HG03060 (cell line): Measurements from ENCODE around the gene ZBTB17.
"Not testable (repeated sequence)": the region's sequence is repeated elsewhere in the genome, so short reads cannot be mapped to it uniquely, and the experiment has no call there.

Experiments
- ATAC-seq: cut with Tn5 transposase; IDR thresholded peaks from one replicate; pipeline ENCODE4 v1.9.1; 2021; ENCODE audit warnings: low read depth, moderate number of reproducible peaks; ENCODE audit not compliant: unreplicated experiment

Gene ZBTB17

DNA sequence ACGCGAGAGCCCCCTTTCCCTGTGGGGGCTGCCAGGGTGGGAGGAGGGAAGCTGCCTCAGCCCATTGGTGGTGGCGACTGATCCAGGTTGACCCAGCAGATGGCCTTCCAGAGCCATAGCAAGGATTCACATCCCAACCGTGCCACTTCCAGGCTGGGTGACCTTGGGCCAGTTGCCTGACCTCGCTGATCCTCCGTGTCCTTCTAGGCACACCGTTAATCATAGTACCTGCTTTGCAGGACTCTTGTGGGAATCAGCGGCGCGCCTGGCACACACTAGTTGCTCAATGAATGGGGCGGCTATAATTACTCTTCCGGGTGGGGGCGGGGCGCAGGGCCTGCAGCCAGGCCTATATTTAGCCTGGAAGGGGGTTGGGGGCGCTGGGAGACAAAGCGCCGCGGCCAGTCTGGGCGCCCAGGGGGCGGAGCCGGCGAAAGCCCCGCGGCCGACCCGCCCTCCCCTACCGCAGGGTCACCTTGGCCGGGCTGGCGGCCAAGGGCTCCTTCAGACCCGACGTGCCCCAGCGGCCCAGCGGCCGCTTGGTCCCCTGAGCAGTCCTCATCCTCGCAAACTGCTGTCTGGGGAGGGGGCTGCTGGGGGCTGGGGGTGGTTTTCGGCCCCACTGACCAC, 36.8 kb upstream of the ZBTB17 start:
- no peak for ATAC-seq

- no peak for ATAC-seq
Observed at GRCh38 chr1:16011936-16012589, 36.2 kb upstream of the ZBTB17 start.

DNA sequence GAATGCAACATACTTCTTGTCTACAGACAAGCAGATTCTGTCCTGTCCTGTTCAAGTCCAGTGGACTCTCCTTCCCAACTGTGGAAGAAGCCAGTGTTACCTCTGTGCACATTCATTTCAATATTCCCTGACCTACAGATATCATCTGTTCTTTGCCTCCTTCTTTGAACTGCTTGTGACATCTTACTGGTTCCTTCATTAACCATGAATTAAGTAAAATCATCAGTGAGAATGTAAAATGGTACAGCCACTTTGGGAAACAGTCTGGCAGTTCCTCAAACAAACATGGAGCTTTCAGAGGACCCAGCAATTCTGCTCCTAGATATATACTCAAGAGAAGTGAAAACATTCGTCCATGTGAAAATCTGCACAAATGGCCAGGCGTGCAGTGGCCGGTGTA, 34.9 kb upstream of the ZBTB17 start:
- no peak for ATAC-seq

GRCh38 chr1:16009678-16010077, 33.8 kb upstream of the ZBTB17 start:
- ATAC-seq: no peak

DNA sequence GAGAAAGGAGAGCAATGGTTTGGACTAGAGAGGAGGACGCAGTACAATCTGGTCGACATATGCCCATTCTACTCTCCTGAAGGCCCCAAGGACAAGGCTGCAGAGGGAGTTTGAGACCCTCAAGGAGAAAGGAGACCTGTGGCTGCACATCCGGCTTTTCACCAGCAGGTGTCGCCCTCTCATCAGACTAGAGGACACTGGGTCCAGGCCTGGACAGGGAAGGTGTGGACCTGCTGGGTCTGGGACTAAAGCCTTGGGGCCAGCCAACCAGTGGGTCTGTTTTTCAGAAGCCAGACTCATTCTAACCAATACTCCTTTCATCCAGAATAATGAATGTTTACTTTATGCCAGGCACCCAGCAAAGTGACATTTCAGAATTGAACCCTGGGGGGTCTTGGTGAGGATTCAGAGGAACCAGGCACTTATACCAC, 33.1 kb upstream of the ZBTB17 start:
- ATAC-seq: no peak

GRCh38 chr1:16007671-16008341, 31.9 kb upstream of the ZBTB17 start:
- ATAC-seq: no peak

GRCh38 chr1:16006552-16007485, 30.9 kb upstream of the ZBTB17 start:
- no peak for ATAC-seq

DNA sequence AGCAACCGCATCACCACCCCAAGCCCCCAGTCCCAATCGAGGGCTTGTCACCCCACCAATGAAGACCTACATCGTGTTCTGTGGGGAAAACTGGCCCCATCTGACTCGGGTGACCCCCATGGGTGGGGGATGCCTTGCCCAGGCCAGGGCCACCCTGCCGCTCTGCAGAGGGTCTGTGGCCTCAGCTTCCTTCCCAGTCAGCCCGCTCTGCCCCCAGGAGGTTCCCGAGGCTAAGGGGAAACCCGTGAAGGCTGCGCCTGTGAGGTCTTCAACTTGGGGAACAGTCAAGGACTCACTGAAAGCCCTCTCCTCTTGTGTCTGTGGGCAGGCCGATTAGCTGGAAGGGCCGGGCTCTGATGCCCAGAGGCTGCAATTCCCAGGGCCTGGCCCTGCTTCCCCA, 30.1 kb upstream of the ZBTB17 start:
- no peak for ATAC-seq

DNA sequence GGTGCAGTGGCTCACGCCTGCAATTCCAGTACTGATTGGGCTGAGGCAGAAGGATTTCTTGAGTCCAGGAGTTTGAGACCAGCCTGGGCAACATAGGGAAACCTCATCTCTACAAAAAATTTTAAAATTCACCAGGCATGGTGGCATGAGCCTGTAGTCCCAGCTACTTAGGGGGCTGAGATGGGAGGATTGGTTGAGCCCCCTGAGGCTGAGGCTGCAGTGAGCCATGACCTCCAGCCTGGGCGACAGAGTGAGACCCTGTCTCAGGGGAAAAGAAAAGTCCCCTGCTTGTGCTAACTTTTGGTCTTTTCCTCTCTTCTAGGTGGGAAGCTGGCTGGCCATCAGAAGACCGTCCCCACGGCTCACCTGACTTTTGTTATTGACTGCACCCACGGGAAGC, 29.7 kb upstream of the ZBTB17 start:
- no peak for ATAC-seq

- ATAC-seq: not testable (repeated sequence)
Observed at GRCh38 chr1:16001274-16001673, 25.4 kb upstream of the ZBTB17 start.

- ATAC-seq: no peak
Observed at GRCh38 chr1:15998929-15999328, 23.0 kb upstream of the ZBTB17 start.

DNA sequence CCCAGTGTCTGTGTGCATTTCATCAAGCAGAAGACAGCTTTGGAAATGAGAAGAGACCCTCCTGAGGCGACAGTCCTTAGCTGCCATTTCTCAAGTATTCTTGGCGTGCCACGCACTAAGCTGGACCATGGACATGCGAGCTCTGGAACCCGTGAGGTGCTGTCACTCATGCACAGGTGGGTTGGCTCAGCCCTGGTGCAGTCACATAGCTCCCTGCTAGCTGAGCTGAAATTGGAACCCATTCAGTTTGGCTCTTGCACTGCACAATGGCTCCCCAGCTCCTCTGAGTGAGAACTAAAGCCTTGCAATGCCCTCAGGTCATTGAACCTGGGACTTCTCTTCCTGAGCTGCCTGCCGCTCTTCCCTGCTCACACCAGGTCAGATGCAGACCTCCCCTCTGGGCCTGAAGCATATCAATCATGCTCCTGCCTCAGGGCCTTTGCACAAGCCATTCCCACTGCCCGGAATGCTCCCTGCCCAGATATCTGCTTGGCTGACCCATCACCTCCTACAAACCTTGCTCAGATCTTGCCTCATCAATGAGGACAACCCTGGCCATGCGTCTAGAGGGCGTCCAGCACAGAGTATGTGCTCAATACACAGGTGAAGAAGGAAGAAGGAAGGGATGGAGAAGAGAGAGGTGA, 21.9 kb upstream of the ZBTB17 start:
- ATAC-seq: no peak

DNA sequence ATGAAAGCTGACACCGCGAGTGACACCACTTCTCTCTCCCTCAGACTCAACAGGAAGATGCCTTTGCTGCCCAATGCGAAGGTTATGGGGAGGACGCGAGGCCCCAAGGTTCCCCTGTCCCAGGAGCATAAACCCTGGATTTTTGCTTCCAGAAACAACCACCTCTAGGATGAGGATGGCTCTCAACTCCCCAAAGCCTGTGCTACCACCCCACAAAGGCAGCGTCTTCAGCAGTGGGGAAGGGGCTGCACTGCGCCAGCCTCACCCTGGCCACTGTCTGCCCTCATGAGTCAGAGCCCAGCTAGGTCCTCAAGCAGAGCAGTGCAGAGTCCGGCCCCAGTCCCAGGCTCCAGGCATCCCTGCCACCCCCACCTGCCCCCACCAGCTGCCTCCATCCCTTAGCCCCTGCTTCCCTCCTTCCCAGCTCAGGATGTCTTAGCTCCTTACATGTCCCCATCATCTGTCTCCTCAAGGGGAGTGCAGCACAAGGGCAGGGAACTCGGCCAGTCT, 21.2 kb upstream of the ZBTB17 start:
- ATAC-seq: no peak

DNA sequence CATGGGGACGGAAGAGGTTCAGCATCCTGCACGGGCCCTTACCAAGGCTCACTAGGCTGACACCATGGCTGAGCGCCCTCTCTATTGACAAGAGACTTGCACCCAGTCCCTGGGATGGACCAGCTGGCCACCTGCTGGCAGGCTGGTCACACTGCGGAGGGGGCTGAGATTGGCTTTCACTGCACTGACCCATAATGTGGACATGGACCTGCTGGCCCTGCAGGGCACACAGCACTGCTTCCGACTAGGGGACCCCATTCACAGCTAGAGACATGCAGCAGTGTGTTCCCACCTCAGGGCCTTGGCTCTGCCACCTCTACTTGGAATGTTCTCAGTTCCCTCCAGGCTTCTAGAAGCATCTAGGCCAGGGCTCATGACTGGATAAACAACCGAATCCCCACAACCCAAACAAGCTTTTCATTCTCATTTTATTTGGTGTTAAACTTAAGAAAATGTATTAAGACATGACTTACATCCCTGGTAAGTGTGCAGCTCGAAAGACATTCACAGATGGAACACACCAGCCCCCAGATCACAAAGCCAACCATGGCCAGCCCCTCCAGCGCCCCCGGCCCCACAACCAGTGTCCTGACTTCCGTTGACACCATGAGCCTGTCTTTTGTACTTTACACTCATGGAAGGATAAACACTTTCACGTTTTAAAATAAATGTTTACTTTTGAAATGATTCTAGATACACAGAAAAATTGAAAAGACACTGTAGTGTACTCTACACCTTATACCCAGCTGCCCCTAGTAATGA, 18.9 kb upstream of the ZBTB17 start:
- no peak for ATAC-seq

- no peak for ATAC-seq
Observed at GRCh38 chr1:15994081-15994480, 18.2 kb upstream of the ZBTB17 start.

GRCh38 chr1:15993666-15994065, 17.8 kb upstream of the ZBTB17 start:
- no peak for ATAC-seq

DNA sequence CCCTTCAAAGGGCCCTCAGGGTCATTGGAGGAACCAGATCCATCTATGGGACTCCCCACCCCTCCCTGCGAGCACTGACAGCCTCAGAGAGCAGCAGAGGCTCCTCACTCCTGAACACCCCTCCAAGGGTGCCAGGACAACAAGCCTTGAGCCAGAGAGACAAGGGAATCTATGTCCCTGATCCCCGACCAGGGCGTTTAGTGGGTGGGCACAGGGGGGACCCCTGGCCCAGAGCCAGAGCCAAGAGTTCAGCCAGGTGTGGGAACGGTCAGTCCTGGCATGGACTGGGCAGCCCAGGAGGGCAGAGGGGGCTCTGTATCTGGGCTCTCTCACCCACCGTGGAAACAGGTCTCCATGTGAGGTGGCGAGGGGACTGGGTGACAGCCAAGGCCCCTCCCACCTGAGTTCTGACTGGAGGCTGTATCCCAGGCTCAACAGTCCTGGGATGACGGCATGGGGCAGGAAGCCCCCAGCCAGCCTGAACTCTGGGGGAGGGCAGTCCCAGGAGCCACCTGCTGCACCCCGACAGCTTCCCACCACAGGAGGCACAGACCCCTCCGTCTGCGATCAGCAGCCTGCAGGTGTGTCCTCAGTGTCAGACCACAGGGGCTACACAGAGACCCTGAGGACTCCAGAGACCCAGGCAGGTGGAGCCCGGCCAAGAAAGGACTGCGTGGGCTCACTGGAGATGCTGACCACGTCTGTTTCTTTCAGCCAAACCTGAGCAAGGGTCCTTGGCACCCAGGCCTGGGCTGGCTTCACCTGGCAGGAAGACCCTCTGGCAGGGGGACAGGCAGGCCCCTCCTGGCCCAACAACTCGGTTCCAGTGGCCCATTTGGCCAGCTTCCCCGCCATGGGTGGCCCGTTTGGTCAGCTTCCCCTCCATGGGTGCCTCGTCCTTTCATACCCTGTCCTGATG, 16.9 kb upstream of the ZBTB17 start:
- ATAC-seq: no peak

- ATAC-seq: no peak
Observed at GRCh38 chr1:15992187-15992553, 16.3 kb upstream of the ZBTB17 start.
